Activated T-cell treated with anti-CD3 and anti-CD28 coated beads, Interleukin-2, amount 50 U/mL, for 1 hour (primary cell): ENCODE measurements around the gene C19orf38.

ENCODE experiments used
- DNase-seq: peaks from one replicate; pipeline ENCODE4 v3.0.0-alpha.2; 2020

C19orf38 gene

GRCh38 chr19:10848230-10848856, at the start of gene C19orf38:
Gene C19orf38, plus strand, starts transcription at chr19:10848415. Its CDS starts 94 bp downstream, at chr19:10848509.
- no peak for DNase-seq

GRCh38 chr19:10800488-10800887, 47.7 kb upstream of the C19orf38 start:
- no peak for DNase-seq

GRCh38 chr19:10802479-10802878, 45.7 kb upstream of the C19orf38 start:
- no peak for DNase-seq

- DNase-seq, result no peak
Measured at GRCh38 chr19:10803252-10803651, 45.0 kb upstream of the C19orf38 start.

GRCh38 chr19:10805065-10805757, 43.0 kb upstream of the C19orf38 start:
- DNase-seq, result no peak

GRCh38 chr19:10805758-10806247, 42.4 kb upstream of the C19orf38 start:
- DNase-seq, result no peak

- DNase-seq, result peak; percentile 37
Measured at GRCh38 chr19:10808937-10809649, 39.1 kb upstream of the C19orf38 start.

GRCh38 chr19:10809651-10810285, 38.4 kb upstream of the C19orf38 start:
- DNase-seq, result no peak

GRCh38 chr19:10811391-10812111, 36.7 kb upstream of the C19orf38 start:
- no peak for DNase-seq

- DNase-seq, result no peak
Measured at GRCh38 chr19:10812196-10812595, 36.0 kb upstream of the C19orf38 start.

GRCh38 chr19:10812902-10813404, 35.3 kb upstream of the C19orf38 start:
- DNase-seq, result no peak

GRCh38 chr19:10815007-10815536, 33.1 kb upstream of the C19orf38 start:
- no peak for DNase-seq

- no peak for DNase-seq
Measured at GRCh38 chr19:10815969-10816644, 32.1 kb upstream of the C19orf38 start.

GRCh38 chr19:10816691-10817090, 31.5 kb upstream of the C19orf38 start:
- no peak for DNase-seq

- DNase-seq, result no peak
Measured at GRCh38 chr19:10817291-10818038, 30.8 kb upstream of the C19orf38 start.

GRCh38 chr19:10818301-10819123, 29.7 kb upstream of the C19orf38 start:
- DNase-seq, result no peak

GRCh38 chr19:10819124-10820060, 28.8 kb upstream of the C19orf38 start:
- DNase-seq, result no peak

- DNase-seq, result no peak
Measured at GRCh38 chr19:10820173-10820572, 28.0 kb upstream of the C19orf38 start.

GRCh38 chr19:10823690-10824089, 24.5 kb upstream of the C19orf38 start:
- DNase-seq, result no peak
